NCI-H2107 treated with DMSO at 0.1 percent for 48 hours (cell line): ENCODE measurements around the gene TMCO4.
A peak's percentile ranks its signal among the peaks of the same experiment; 100 is the strongest.
"Not testable (repeated sequence)": the region's sequence is repeated elsewhere in the genome, so short reads cannot be mapped to it uniquely, and the experiment has no call there.

Experiments
- DNase-seq: peaks from one replicate; lab custom pipeline; 2025; ENCODE audit not compliant: unreplicated experiment; lab: John Stamatoyannopoulos, UW

The TMCO4 gene

GRCh38 chr1:19799230-19800075 is at the start of gene TMCO4:
Gene TMCO4, minus strand, starts transcription at chr1:19799916. Its CDS starts 19,158 bp downstream, at chr1:19780758.
- DNase-seq = no peak

- DNase-seq = not testable (repeated sequence)
Observed at GRCh38 chr1:19849307-19849706, 49.6 kb upstream of the TMCO4 start.

GRCh38 chr1:19847334-19847733 is 47.6 kb upstream of the TMCO4 start:
- DNase-seq = not testable (repeated sequence)

- no peak for DNase-seq
Observed at GRCh38 chr1:19846338-19846737, 46.6 kb upstream of the TMCO4 start.

GRCh38 chr1:19845555-19845954 is 45.8 kb upstream of the TMCO4 start:
- no peak for DNase-seq

GRCh38 chr1:19844731-19845495 is 45.2 kb upstream of the TMCO4 start:
- no peak for DNase-seq

- no peak for DNase-seq
Observed at GRCh38 chr1:19840228-19840627, 40.5 kb upstream of the TMCO4 start.

GRCh38 chr1:19837866-19838265 is 38.1 kb upstream of the TMCO4 start:
- DNase-seq = no peak

GRCh38 chr1:19835578-19835977 is 35.9 kb upstream of the TMCO4 start:
- DNase-seq = no peak

- no peak for DNase-seq
Observed at GRCh38 chr1:19831441-19831840, 31.7 kb upstream of the TMCO4 start.

- DNase-seq = no peak
Observed at GRCh38 chr1:19828546-19828945, 28.8 kb upstream of the TMCO4 start.

GRCh38 chr1:19825298-19825697 is 25.6 kb upstream of the TMCO4 start:
- peak; percentile 23 for DNase-seq

- DNase-seq = no peak
Observed at GRCh38 chr1:19824541-19824940, 24.8 kb upstream of the TMCO4 start.

- DNase-seq = no peak
Observed at GRCh38 chr1:19824036-19824435, 24.3 kb upstream of the TMCO4 start.

GRCh38 chr1:19819701-19820100 is 20.0 kb upstream of the TMCO4 start:
- no peak for DNase-seq

GRCh38 chr1:19818324-19818723 is 18.6 kb upstream of the TMCO4 start:
- DNase-seq = no peak

GRCh38 chr1:19817160-19817559 is 17.4 kb upstream of the TMCO4 start:
- DNase-seq = no peak

- DNase-seq = not testable (repeated sequence)
Observed at GRCh38 chr1:19816737-19817086, 17.0 kb upstream of the TMCO4 start.

- DNase-seq = peak; percentile 97
Observed at GRCh38 chr1:19815801-19816736, 16.4 kb upstream of the TMCO4 start.

GRCh38 chr1:19814681-19815503 is 15.2 kb upstream of the TMCO4 start, which contains the start of gene RNF186:
Gene RNF186, minus strand, starts transcription at chr1:19815283. Its CDS starts 182 bp downstream, at chr1:19815101.
- DNase-seq = peak; percentile 70
